ENCODE results near the gene NUP214. TPM values are rescaled to one million over a fixed set of nuclear protein-coding genes. Genes with fewer than 3 reads are reported as not detected.
A peak's percentile ranks its signal among the peaks of the same experiment; 100 is the strongest.

NUP214 gene
- total RNA-seq, 1 experiment from 2014 or later: 41.9 TPM

DNA sequence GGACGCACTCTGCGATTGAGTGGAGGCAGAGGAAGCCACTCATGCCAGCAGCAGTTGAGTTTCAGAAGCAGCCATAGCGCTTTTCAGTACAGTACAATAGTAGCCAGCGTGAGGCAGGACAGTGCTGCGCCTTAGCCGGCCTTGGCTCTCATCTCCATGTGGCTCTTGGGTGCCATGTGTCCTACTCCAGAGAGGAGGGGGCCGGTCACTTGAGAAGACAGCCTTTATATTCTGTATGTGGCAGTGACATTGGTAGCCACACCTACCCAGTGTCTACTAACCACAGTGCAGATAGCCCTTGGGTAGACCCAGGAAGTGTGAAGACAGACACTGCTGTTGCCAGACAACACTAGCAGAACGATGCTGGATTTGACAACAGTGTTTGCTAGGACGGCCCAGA lies 108.6 kb downstream of the NUP214 start:
- H4K20me1 ChIP-seq (ENCODE audit: insufficient read depth, low read depth, low read length): no peaks in the 10 kb centered on the region
- no peak for DNase-seq
- H3K9ac ChIP-seq (ENCODE audit: low read length): no peak overlapping the region
- H3K36me3 ChIP-seq (ENCODE audit: insufficient read depth, low read length): peaks cover 15% of the 10 kb centered on the region; the same call in 1 of the 2 replicates
- H3K27ac ChIP-seq (ENCODE audit: low read length): no peak overlapping the region
- H3K9me3 ChIP-seq (ENCODE audit: low read length): no peaks in the 10 kb centered on the region
- no peaks in the 10 kb centered on the region for H3K9me2 ChIP-seq (replicated peaks; ENCODE audit: insufficient read depth, low read length)
- H3K4me1 ChIP-seq (ENCODE audit: low read length): peaks cover 11% of the 10 kb centered on the region
- H3K4me3 ChIP-seq (ENCODE audit: low read length): no peak overlapping the region
- H3K4me2 ChIP-seq (ENCODE audit: low read depth, low read length, poor library complexity, severe bottlenecking): no peak overlapping the region
- no peaks in the 10 kb centered on the region for H3K27me3 ChIP-seq (ENCODE audit: low read length)
- H2AFZ ChIP-seq (ENCODE audit: low read length): no peak overlapping the region
- no peaks in the 10 kb centered on the region for H3K79me2 ChIP-seq (ENCODE audit: low read length)

DNA sequence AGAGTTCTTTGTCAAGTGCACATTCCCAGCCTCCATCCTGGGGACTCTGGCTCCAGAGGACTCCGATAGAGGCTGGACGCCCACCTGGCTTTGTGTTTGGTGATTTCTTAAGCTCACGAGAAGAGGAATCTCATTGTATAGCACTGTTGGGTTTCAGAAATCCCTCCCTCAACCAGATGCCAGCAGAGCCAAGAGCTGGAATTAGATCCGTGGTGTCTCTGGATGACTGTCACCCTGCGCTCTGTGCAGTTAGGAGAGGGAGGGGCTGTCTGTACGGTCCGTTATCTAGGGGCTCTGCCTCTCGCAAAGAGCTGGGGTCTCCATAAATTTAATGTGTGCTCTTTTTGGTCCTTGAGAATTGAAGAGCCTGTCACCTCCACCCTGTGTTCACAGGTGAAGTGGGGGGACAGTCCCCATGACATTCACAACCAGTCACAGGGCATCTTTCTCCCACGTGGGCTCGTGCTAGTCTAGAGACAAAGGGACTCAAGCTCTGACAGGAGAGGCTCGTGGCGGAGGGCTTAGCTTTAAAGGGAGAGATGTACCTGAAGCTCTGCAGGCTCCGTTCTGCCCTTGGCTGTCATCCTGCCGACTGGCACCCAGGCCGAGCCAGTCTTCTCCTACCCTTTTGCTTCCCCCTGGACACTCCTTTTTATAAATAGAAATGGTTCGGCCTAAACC lies 109.6 kb downstream of the NUP214 start:
- Histone ChIP-seq H3K27ac (ENCODE audit: low read length) (no peak overlapping the region), H3K4me1 (ENCODE audit: low read length) (peaks cover 11% of the 10 kb centered on the region), H3K4me3 (ENCODE audit: low read length) (no peak overlapping the region), H4K20me1 (ENCODE audit: insufficient read depth, low read depth, low read length) (no peaks in the 10 kb centered on the region), H3K4me2 (ENCODE audit: low read depth, low read length, poor library complexity, severe bottlenecking) (no peak overlapping the region), H3K9ac (ENCODE audit: low read length) (no peak overlapping the region), H3K36me3 (ENCODE audit: insufficient read depth, low read length) (peaks cover 15% of the 10 kb centered on the region; the same call in 1 of the 2 replicates), H3K27me3 (ENCODE audit: low read length) (no peaks in the 10 kb centered on the region), H3K9me2 (replicated peaks; ENCODE audit: insufficient read depth, low read length) (no peaks in the 10 kb centered on the region), H2AFZ (ENCODE audit: low read length) (no peak overlapping the region), H3K79me2 (ENCODE audit: low read length) (no peaks in the 10 kb centered on the region), H3K9me3 (ENCODE audit: low read length) (no peaks in the 10 kb centered on the region)
- no peak for DNase-seq

DNA sequence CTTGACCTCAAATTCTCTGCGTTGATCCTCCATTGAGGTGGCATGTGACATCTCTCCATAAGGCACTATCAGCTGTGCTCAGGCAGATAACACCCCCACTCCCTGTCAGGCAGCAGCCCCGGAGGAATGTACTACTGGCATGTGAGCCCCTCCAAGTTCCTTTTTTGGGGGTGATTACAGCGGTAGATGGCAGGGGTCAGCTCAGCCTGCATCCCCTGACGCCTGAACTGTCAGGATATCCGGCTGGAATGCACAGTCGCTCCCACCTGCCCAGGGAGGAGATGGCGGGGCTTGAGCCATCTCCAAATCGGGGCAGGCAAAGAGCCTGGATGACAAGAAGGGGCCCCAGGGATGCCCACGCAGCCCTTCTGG lies 110.1 kb downstream of the NUP214 start:
- H3K4me1 ChIP-seq (ENCODE audit: low read length): peaks cover 11% of the 10 kb centered on the region

DNA sequence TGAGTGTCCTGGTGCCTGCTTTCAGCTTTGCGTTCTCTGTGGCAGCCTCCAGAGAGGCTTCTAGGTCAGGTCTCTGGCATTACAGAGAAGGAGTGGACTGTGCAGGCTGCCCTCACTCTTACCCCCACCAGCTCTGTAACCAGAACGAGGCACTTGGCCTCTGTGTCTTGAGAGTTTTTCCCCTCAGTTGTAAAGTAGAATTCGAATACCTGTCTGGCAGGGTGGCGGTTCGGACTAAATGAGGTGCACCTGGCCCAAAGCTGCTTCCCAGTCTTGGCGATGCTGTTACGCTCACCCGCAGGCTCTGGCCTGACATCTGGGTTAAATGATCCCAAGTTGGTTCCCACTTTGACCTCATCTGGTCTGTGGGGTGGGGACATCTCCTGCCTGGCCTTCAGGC lies 110.8 kb downstream of the NUP214 start:
- no peak for DNase-seq
- Histone ChIP-seq H3K9me3 (ENCODE audit: low read length) (no peaks in the 10 kb centered on the region), H3K9ac (ENCODE audit: low read length) (no peak overlapping the region), H3K4me1 (ENCODE audit: low read length) (peaks cover 11% of the 10 kb centered on the region), H3K79me2 (ENCODE audit: low read length) (no peaks in the 10 kb centered on the region), H3K27ac (ENCODE audit: low read length) (no peak overlapping the region), H3K4me3 (ENCODE audit: low read length) (no peak overlapping the region), H2AFZ (ENCODE audit: low read length) (no peak overlapping the region), H3K36me3 (ENCODE audit: insufficient read depth, low read length) (peaks cover 15% of the 10 kb centered on the region; the same call in 1 of the 2 replicates), H3K4me2 (ENCODE audit: low read depth, low read length, poor library complexity, severe bottlenecking) (no peak overlapping the region), H4K20me1 (ENCODE audit: insufficient read depth, low read depth, low read length) (no peaks in the 10 kb centered on the region), H3K9me2 (replicated peaks; ENCODE audit: insufficient read depth, low read length) (no peaks in the 10 kb centered on the region), H3K27me3 (ENCODE audit: low read length) (no peaks in the 10 kb centered on the region)

More for the DNA sequence above, 110.1 kb downstream of the NUP214 start:
- Histone ChIP-seq H3K27ac (ENCODE audit: low read length) (no peak overlapping the region), H3K36me3 (ENCODE audit: insufficient read depth, low read length) (peaks cover 15% of the 10 kb centered on the region; the same call in 1 of the 2 replicates), H2AFZ (ENCODE audit: low read length) (no peak overlapping the region), H3K79me2 (ENCODE audit: low read length) (no peaks in the 10 kb centered on the region), H3K9ac (ENCODE audit: low read length) (no peak overlapping the region), H3K4me3 (ENCODE audit: low read length) (no peak overlapping the region), H3K27me3 (ENCODE audit: low read length) (no peaks in the 10 kb centered on the region), H3K9me2 (replicated peaks; ENCODE audit: insufficient read depth, low read length) (no peaks in the 10 kb centered on the region), H3K4me2 (ENCODE audit: low read depth, low read length, poor library complexity, severe bottlenecking) (no peak overlapping the region), H4K20me1 (ENCODE audit: insufficient read depth, low read depth, low read length) (no peaks in the 10 kb centered on the region), H3K9me3 (ENCODE audit: low read length) (no peaks in the 10 kb centered on the region)
- DNase-seq: no peak

DNA sequence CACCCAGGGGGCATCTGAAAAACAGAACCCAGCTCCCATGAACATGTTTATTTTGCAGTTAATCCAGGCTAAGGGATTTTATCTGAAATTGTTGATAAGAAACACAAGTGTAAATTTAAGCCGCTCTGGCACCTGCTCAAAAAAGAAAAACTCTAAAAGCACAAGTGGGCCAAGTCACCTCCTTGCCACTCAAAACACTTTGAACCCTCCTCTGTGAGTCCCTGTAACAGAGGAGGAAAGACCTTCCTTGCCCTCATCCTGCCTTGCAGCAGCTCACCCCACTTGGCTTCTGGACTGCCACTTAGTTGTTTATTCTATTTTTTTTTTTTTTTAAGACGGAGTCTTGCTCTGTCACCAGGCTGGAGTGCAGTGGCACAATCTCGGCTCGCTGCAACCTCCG lies 111.4 kb downstream of the NUP214 start:
- Histone ChIP-seq H4K20me1 (ENCODE audit: insufficient read depth, low read depth, low read length) (no peaks in the 10 kb centered on the region), H3K27me3 (ENCODE audit: low read length) (no peaks in the 10 kb centered on the region), H3K4me2 (ENCODE audit: low read depth, low read length, poor library complexity, severe bottlenecking) (no peak overlapping the region), H3K36me3 (ENCODE audit: insufficient read depth, low read length) (0 out of 2 replicates have a peak, but pooled peaks cover 10% of the 10 kb centered on the region), H3K9me3 (ENCODE audit: low read length) (no peaks in the 10 kb centered on the region), H3K9ac (ENCODE audit: low read length) (no peak overlapping the region), H3K9me2 (replicated peaks; ENCODE audit: insufficient read depth, low read length) (no peaks in the 10 kb centered on the region), H3K79me2 (ENCODE audit: low read length) (no peaks in the 10 kb centered on the region), H3K27ac (ENCODE audit: low read length) (no peak overlapping the region), H2AFZ (ENCODE audit: low read length) (no peak overlapping the region), H3K4me3 (ENCODE audit: low read length) (no peak overlapping the region), H3K4me1 (ENCODE audit: low read length) (peaks cover 11% of the 10 kb centered on the region)
- no peak for DNase-seq

DNA sequence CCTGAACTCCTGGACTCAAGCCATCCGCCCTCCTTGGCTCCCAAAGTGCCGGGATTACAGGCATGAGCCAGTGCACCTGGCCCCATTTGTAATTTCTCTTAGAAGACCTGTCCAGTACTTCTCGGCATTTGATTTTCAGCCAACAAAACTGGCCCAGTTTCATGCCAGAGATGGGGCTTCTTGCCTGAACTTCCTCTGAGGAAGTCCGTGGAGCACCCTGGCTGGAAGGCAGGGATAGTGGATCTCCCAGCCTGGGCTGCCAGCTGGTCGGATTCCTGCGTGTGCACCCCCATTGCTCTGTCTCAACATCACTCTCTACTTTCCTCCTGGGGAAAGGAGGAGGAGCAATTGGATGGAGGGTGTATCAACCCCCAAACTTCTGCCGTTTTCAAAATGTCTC lies 111.9 kb downstream of the NUP214 start:
- H3K4me3 ChIP-seq (ENCODE audit: low read length): no peak overlapping the region

DNA sequence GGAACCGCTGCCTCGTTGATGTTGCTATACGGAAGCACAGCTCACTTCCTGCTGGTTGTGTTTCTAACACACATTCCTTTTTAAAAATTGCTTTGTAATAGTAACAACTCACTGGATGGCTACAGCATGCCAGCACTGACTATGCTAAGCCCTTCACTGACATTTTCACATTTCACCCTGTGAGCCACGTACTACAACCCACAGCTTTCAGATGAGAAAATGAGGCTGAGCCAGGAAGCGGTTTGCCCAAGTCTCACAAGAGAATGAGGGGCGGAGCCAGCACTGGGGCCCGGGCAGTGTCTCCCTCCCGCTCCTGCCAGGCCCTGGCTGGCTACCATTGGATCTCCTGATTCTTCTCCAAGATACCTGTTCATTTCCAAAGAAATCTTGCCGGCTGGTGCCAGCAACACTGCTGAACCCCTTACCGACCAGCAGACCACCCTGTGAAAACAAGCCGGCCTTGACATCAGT lies 112.6 kb downstream of the NUP214 start:
- no peak overlapping the region for H3K27ac ChIP-seq (ENCODE audit: low read length)
- H3K9me2 ChIP-seq (replicated peaks; ENCODE audit: insufficient read depth, low read length): no peaks in the 10 kb centered on the region
- H2AFZ ChIP-seq (ENCODE audit: low read length): peak overlapping the region; percentile 65; the same call in 1 of the 2 replicates
- H3K36me3 ChIP-seq (ENCODE audit: insufficient read depth, low read length): 0 out of 2 replicates have a peak, but pooled peaks cover 3% of the 10 kb centered on the region
- no peaks in the 10 kb centered on the region for H3K27me3 ChIP-seq (ENCODE audit: low read length)
- peak; percentile 70 for DNase-seq
- peak overlapping the region; percentile 42 for H3K9ac ChIP-seq (ENCODE audit: low read length)
- peaks cover 11% of the 10 kb centered on the region for H3K4me1 ChIP-seq (ENCODE audit: low read length)
- no peaks in the 10 kb centered on the region for H4K20me1 ChIP-seq (ENCODE audit: insufficient read depth, low read depth, low read length)
- H3K79me2 ChIP-seq (ENCODE audit: low read length): no peaks in the 10 kb centered on the region
- no peaks in the 10 kb centered on the region for H3K9me3 ChIP-seq (ENCODE audit: low read length)
- peak overlapping the region; percentile 30 for H3K4me2 ChIP-seq (ENCODE audit: low read depth, low read length, poor library complexity, severe bottlenecking)
- no peak overlapping the region for H3K4me3 ChIP-seq (ENCODE audit: low read length)

More for the DNA sequence above, 111.9 kb downstream of the NUP214 start:
- Histone ChIP-seq H3K4me1 (ENCODE audit: low read length) (peaks cover 11% of the 10 kb centered on the region), H3K9me3 (ENCODE audit: low read length) (no peaks in the 10 kb centered on the region), H3K27me3 (ENCODE audit: low read length) (no peaks in the 10 kb centered on the region), H3K9me2 (replicated peaks; ENCODE audit: insufficient read depth, low read length) (no peaks in the 10 kb centered on the region), H3K79me2 (ENCODE audit: low read length) (no peaks in the 10 kb centered on the region), H3K9ac (ENCODE audit: low read length) (no peak overlapping the region), H3K36me3 (ENCODE audit: insufficient read depth, low read length) (0 out of 2 replicates have a peak, but pooled peaks cover 7% of the 10 kb centered on the region), H3K4me2 (ENCODE audit: low read depth, low read length, poor library complexity, severe bottlenecking) (peak overlapping the region; percentile 30), H3K27ac (ENCODE audit: low read length) (no peak overlapping the region), H2AFZ (ENCODE audit: low read length) (no peak overlapping the region), H4K20me1 (ENCODE audit: insufficient read depth, low read depth, low read length) (no peaks in the 10 kb centered on the region)
- DNase-seq: no peak

DNA sequence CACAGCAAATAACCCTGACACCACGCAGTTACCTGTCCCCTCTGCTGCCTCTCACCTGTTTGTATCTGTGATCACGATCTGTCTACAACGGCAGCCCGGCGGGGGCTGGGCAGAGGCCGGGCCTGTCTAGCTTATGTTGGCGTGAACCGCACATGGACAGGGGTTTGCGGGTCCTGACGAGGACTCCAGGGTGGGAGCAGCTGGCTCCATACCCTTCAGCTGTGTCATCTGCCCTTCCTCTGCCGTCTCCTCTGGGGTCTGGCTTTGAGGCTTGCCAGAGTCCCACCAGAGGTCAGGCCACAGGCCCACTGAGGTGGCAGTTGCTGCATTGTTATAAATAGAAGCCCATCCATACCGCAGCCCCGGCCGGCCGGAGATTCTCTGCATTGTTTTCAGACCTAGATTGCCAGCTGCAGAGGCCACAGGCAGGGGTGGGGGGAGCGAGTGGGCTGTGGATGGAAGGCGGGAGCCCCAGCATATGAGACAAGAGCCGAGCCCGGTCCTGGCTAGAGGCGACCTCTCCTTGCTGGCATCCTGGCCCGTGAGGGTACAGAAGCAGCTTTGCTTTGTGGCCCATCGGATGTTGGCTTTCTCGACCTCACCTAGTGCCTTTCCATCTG lies 113.1 kb downstream of the NUP214 start:
- H3K4me1 ChIP-seq (ENCODE audit: low read length): peaks cover 11% of the 10 kb centered on the region
- 0 out of 2 replicates have a peak, but pooled peaks cover 3% of the 10 kb centered on the region for H3K36me3 ChIP-seq (ENCODE audit: insufficient read depth, low read length)
- no peak overlapping the region for H3K4me3 ChIP-seq (ENCODE audit: low read length)
- no peak for DNase-seq
- H3K79me2 ChIP-seq (ENCODE audit: low read length): no peaks in the 10 kb centered on the region
- no peaks in the 10 kb centered on the region for H3K9me3 ChIP-seq (ENCODE audit: low read length)
- H3K4me2 ChIP-seq (ENCODE audit: low read depth, low read length, poor library complexity, severe bottlenecking): no peak overlapping the region
- peak overlapping the region; percentile 65; the same call in 1 of the 2 replicates for H2AFZ ChIP-seq (ENCODE audit: low read length)
- no peak overlapping the region for H3K27ac ChIP-seq (ENCODE audit: low read length)
- no peaks in the 10 kb centered on the region for H3K27me3 ChIP-seq (ENCODE audit: low read length)
- H4K20me1 ChIP-seq (ENCODE audit: insufficient read depth, low read depth, low read length): no peaks in the 10 kb centered on the region
- no peaks in the 10 kb centered on the region for H3K9me2 ChIP-seq (replicated peaks; ENCODE audit: insufficient read depth, low read length)
- peak overlapping the region; percentile 42; the same call in 1 of the 2 replicates for H3K9ac ChIP-seq (ENCODE audit: low read length)

Data from Karpas-422 (cell line).